ENCODE data around the gene SLC35C1. TPM values are rescaled to one million over a fixed set of nuclear protein-coding genes. Genes with fewer than 3 reads are reported as not detected.

The SLC35C1 gene
- total RNA-seq, 1 donor from 2014 or later, result 13.3 TPM

DNA sequence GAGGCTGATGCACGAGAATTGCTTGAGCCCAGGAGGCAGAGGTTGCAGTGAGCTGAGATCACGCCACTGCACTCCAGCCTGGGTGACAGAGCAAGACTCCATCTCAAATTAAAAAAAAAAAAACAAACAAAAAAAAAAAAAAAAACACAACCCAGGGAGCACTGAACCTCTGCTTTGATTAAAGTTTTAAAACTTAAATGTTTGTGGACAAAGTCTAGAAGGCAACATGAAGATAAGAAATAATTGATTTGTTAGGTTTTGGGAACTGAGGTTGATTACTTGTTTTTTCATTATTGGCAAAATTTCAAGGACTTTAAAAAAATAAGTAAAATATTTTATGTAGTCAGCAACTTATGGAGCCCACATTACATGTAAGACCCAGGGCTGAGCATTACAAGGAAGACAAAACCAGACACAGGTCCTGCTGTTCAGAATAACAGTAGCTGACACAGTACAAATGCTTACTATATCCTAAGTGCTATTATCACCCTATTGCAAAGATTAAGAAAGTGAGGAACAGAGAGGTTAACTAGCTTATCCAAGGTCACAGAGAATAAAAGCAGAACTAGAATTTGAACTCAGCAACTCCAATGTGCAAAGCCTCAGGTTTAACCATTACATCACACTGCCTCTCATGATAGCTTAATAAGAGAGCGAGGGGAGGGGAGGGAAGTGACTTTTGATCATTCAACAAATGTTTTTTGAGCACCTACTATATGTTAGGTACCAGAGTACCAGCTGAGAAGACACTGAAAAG is 40.1 kb downstream of the SLC35C1 start:
- Mint-ChIP-seq H3K4me3 (peak overlapping the region; percentile 63), H3K4me1 (peaks cover 25% of the 10 kb centered on the region), H3K36me3 (ENCODE audit: low read depth) (no peaks in the 10 kb centered on the region), H3K9me3 (no peaks in the 10 kb centered on the region), H3K27me3 (ENCODE audit: low read depth) (peaks cover 60% of the 10 kb centered on the region), H3K27ac (ENCODE audit: unreplicated experiment) (no peak overlapping the region)
- TF ChIP-seq, protein P1, sequence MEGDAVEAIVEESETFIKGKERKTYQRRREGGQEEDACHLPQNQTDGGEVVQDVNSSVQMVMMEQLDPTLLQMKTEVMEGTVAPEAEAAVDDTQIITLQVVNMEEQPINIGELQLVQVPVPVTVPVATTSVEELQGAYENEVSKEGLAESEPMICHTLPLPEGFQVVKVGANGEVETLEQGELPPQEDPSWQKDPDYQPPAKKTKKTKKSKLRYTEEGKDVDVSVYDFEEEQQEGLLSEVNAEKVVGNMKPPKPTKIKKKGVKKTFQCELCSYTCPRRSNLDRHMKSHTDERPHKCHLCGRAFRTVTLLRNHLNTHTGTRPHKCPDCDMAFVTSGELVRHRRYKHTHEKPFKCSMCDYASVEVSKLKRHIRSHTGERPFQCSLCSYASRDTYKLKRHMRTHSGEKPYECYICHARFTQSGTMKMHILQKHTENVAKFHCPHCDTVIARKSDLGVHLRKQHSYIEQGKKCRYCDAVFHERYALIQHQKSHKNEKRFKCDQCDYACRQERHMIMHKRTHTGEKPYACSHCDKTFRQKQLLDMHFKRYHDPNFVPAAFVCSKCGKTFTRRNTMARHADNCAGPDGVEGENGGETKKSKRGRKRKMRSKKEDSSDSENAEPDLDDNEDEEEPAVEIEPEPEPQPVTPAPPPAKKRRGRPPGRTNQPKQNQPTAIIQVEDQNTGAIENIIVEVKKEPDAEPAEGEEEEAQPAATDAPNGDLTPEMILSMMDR (conservative IDR thresholded peaks at IDR 0.05), result no peak
- no peak for DNase-seq (ENCODE audit: low read depth, low spot score)

DNA sequence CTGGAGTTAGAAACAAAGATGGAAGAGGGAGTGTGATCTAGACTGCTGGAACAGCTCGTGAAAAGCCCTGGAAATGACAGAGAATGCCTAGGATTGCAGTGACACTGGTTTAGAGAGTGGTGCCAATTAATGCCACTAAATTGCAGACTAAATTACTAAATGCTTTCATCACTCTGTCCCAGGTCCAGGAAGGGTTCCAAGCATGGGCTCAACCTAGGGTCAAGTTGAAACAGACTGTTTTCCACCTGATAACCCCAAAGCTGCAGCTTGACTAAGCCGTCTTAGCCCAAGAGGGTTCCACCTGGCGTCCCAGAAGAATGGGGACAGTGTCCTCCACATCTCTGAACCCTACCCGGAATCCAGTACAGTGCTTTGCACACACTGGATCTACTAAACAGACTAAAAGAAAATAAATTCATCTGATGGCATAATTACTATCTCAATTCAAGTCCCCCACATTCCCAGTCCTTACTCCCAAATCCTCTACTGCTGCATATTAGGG is 41.3 kb downstream of the SLC35C1 start:
- TF ChIP-seq, protein P1 (conservative IDR thresholded peaks at IDR 0.05), result no peak
- H3K27ac Mint-ChIP-seq (ENCODE audit: unreplicated experiment), result no peak overlapping the region
- H3K27me3 Mint-ChIP-seq (ENCODE audit: low read depth), result peaks cover 51% of the 10 kb centered on the region
- no peaks in the 10 kb centered on the region for H3K36me3 Mint-ChIP-seq (ENCODE audit: low read depth)
- H3K9me3 Mint-ChIP-seq, result no peaks in the 10 kb centered on the region
- no peak for DNase-seq (ENCODE audit: low read depth, low spot score)
- H3K4me3 Mint-ChIP-seq, result peak overlapping the region; percentile 89
- peaks cover 25% of the 10 kb centered on the region for H3K4me1 Mint-ChIP-seq

DNA sequence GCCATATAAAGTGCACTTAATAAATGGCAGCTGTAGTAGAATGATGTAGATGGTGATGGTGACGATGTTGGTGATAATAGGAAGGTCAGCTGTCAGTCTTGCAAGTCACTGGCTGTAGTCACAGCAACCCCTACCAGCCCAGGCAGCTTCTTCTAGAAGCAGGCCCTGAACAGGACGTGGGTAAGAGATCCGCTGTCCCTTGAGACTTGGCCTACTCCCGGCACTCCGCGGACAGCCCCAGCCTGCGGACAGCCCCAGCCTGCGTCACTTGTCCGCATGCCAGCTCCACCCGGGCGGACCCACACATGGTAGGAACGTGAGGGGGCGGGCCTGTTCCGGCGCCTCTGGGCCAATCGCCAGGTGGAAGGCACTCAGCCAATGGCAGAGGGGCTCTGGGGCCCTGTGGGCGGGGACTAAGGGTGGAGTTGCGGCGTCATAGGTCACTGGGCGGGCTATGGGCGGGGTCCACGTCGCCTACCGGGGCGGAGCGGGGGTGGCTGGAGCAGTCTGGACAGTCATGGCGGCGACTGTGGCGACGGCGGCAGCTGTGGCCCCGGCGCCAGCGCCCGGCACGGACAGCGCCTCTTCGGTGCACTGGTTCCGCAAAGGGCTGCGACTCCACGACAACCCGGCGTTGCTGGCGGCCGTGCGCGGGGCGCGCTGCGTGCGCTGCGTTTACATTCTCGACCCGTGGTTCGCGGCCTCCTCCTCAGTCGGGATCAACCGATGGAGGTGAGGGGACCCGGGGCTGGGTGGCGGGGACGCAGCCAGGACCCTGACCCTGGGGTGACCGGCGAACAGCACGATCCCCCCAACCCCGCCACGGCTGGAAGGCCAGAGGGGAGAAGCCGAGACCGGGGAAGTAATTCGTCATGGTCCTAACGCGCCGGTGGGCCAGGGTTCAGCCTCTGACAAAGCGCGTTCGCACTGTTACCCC is 42.3 kb downstream of the SLC35C1 start, which contains the start of gene CRY2:
TSS of gene CRY2 (plus strand) at position 502 of the 937 bp plus-strand sequence. CDS start at position 518, 16 bp downstream.
- Mint-ChIP-seq H3K27me3 (ENCODE audit: low read depth) (peaks cover 43% of the 10 kb centered on the region), H3K36me3 (ENCODE audit: low read depth) (no peaks in the 10 kb centered on the region), H3K4me1 (peaks cover 25% of the 10 kb centered on the region), H3K9me3 (no peaks in the 10 kb centered on the region), H3K27ac (ENCODE audit: unreplicated experiment) (peak within 1 kb of the TSS; percentile 63), H3K4me3 (peak within 1 kb of the TSS; percentile 89)
- DNase-seq (ENCODE audit: low read depth, low spot score), result peak; percentile 99
- TF ChIP-seq, protein P1 (conservative IDR thresholded peaks at IDR 0.05), result no peak

DNA sequence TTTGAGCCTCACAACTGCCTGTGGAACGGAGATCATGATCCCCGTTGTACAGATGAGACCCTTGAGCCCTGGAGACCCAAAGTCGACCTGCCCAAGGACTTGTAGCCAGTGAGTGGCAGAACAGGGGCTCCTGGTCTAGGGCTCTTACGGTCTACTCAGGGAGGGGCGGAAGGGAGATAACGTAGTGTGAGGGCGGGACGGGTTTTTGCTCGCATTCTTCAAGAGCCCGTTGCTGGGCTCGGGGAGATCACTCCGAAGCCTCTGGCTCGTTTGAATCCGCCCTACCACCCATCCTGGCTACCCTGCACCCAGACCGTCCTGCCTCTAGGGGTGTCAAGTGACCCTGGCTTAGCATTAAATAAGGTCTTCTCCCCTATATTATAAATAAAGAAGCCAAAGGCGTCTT is 43.0 kb downstream of the SLC35C1 start:
- peak overlapping the region; percentile 59 for H3K27ac Mint-ChIP-seq (ENCODE audit: unreplicated experiment)
- TF ChIP-seq, protein P1 (conservative IDR thresholded peaks at IDR 0.05), result no peak
- peaks cover 25% of the 10 kb centered on the region for H3K4me1 Mint-ChIP-seq
- no peaks in the 10 kb centered on the region for H3K9me3 Mint-ChIP-seq
- H3K4me3 Mint-ChIP-seq, result peak overlapping the region; percentile 89
- peak; percentile 16 for DNase-seq (ENCODE audit: low read depth, low spot score)
- peaks cover 36% of the 10 kb centered on the region for H3K27me3 Mint-ChIP-seq (ENCODE audit: low read depth)
- H3K36me3 Mint-ChIP-seq (ENCODE audit: low read depth), result no peaks in the 10 kb centered on the region

DNA sequence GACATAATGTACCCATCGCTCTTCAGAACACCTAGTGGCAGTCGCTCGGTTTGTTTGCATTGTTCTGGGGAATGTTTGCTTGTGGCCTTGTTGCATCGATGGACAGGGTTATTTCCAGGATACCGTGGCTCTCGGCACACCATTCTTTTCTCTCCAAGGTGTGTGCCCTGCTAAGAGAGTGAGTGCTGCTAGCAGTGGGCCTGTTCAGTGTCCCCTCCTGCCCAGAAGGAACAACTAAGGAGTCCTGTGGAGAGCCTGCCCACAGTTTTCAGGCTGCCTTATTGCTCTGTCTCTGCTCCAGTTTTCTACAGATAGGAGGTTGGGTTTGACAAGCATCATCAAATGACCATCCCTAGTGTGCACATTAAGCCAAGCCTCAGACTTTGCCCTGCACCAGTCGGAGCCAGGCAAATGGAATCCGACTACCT is 43.7 kb downstream of the SLC35C1 start:
- no peak for DNase-seq (ENCODE audit: low read depth, low spot score)
- no peaks in the 10 kb centered on the region for H3K9me3 Mint-ChIP-seq
- H3K27me3 Mint-ChIP-seq (ENCODE audit: low read depth), result peaks cover 29% of the 10 kb centered on the region
- peak overlapping the region; percentile 89 for H3K4me3 Mint-ChIP-seq
- H3K27ac Mint-ChIP-seq (ENCODE audit: unreplicated experiment), result no peak overlapping the region
- TF ChIP-seq, protein P1 (conservative IDR thresholded peaks at IDR 0.05), result no peak
- no peaks in the 10 kb centered on the region for H3K36me3 Mint-ChIP-seq (ENCODE audit: low read depth)
- H3K4me1 Mint-ChIP-seq, result peaks cover 20% of the 10 kb centered on the region

Measured in neural crest cell (in vitro differentiated cells).